ENCODE data around the gene TASOR2. TPM values are rescaled to one million over a fixed set of nuclear protein-coding genes. Genes with fewer than 3 reads are reported as not detected.
A peak's percentile ranks its signal among the peaks of the same experiment; 100 is the strongest.

The TASOR2 gene
- total RNA-seq, 2 experiments from 2014 or later, result 41.8 to 43.8 TPM

DNA sequence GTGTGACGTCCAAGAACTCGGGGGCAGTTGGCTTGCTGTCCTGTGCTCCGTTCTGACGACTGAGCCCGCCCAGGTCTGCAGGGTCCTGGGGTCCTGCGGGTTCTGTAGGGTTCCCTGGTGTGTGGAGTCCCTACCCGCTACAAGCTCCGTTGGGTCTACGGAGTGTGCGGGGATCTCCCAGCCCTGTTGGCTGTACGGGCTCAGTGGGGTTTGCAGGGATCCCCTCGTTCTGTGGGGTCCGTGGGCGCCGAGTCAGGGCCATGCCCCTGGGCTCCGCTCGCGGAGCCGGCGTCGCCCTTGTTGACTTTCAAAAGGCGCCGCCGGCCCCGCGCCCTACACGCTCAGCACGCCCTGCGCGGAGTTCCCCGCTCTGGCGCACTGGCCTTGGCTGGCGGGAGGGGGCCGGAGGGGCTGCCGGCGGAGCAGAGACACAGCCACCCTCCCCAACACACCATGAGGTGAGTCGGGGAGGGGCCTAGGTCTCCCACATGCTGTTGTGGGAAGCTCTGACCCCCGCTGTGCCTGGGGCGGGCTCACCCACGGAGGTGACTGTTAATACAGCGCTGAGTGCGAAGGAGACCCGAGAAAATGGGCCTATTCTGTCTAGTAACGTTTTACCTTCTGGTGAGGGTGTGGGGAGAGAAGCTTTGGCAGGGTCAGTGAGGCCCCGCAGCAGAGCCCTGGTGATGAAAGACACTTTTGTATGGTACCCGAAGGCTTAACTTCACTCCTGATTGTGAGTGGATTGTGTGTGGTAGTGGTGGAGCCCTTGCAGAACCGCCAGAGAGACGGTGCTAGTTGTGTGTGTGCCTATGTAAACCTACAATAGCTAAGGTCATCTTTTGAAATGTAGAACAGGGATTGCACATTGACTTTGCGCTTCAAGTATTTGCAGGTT, 8.1 kb downstream of the TASOR2 start:
- ChIA-PET POLR2A (interaction anchor here (0.6 to 1.2 kb wide), 5 partner anchors 9 to 121 kb away, joined by 3 to 6 read pairs (median 3); partner anchors contain the start of genes GDI2 and TASOR2), CTCF (interaction anchor here (0.9 to 1.5 kb wide), 2 partner anchors 24 to 37 kb away, joined by 3 read pairs; no protein-coding TSS in a partner anchor)
- Mint-ChIP-seq H3K27ac (peak overlapping the region; percentile 75), H3K4me3 (peak overlapping the region; percentile 74), H3K36me3 (peaks cover 1% of the 10 kb centered on the region), H3K4me1 (ENCODE audit: low read depth) (peaks cover 66% of the 10 kb centered on the region), H3K27me3 (no peaks in the 10 kb centered on the region), H3K9me3 (no peaks in the 10 kb centered on the region)
- peak; percentile 76 for DNase-seq
- intact Hi-C loops (cut with micrococcal nuclease), result no loop called here

DNA sequence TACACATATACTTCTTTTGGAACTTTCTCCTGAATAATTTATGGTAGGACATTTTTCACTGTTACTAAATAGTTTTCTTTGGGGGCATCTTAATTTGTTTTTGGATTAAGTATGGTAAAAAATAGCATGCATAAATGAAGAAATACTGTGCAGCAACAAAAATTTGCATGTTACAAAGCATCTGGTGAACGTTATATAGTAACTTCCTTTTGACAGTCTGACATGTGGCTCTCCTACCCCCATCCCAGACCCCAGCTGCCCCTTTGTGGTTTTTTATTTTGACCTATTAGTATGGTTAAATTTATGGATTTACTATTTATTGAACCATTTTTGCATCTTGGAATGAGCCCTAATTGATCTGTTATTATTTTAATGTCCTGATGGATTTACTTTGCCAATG, 9.9 kb downstream of the TASOR2 start:
- H3K27ac Mint-ChIP-seq, result no peak overlapping the region
- intact Hi-C loops (cut with micrococcal nuclease), result no loop called here
- H3K36me3 Mint-ChIP-seq, result no peaks in the 10 kb centered on the region
- DNase-seq, result no peak
- H3K9me3 Mint-ChIP-seq, result no peaks in the 10 kb centered on the region
- H3K27me3 Mint-ChIP-seq, result no peaks in the 10 kb centered on the region
- H3K4me3 Mint-ChIP-seq, result no peak overlapping the region
- ChIA-PET CTCF (interaction anchor here (1.2 kb wide), 1 partner anchor 65 kb away, joined by 7 read pairs; no protein-coding TSS in a partner anchor), POLR2A (no interaction called here)
- peaks cover 61% of the 10 kb centered on the region for H3K4me1 Mint-ChIP-seq (ENCODE audit: low read depth)

DNA sequence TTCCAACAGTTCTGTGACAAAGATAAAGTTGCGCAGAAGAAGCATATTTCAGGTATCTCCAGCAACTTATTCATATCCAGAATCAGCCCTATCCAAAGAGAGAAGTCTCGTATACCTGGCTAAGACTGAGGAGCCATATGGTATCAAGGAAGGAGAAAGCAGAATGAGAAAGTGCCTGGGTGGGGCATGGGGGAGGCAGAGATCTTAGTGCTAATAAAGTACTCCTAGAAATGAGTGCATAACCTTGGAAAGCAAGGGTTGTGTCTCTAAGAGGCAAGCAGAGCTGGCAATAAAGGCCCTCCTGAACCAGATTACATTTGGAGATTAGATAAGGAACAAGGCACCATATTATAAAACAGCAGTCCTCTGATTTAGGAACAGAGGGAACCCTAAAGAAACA, 12.7 kb downstream of the TASOR2 start:
- no peaks in the 10 kb centered on the region for H3K9me3 Mint-ChIP-seq
- no peaks in the 10 kb centered on the region for H3K27me3 Mint-ChIP-seq
- no peak overlapping the region for H3K4me3 Mint-ChIP-seq
- intact Hi-C loops (cut with micrococcal nuclease), result no loop called here
- CTCF ChIA-PET, result no interaction called here
- H3K36me3 Mint-ChIP-seq, result no peaks in the 10 kb centered on the region
- DNase-seq, result no peak
- POLR2A ChIA-PET, result no interaction called here
- no peak overlapping the region for H3K27ac Mint-ChIP-seq
- H3K4me1 Mint-ChIP-seq (ENCODE audit: low read depth), result peaks cover 48% of the 10 kb centered on the region

DNA sequence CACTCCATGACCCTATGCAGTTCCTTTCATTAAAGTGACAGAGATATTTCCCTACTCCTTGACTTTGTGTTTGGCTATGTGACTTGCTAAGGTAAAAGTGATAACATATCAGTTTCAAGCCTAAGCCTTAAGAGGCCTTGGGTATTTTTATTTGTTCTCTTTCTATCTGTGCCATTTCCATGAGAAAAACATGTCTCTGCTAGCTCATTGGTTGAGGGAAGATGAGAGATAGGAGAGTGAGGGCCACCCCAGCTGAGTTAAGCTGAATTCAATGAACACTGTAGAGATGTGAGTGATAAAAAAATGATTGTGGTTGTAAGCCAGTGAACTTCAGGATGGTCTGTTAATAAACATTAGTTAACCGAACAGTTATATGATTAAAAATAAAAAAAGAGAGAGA, 13.4 kb downstream of the TASOR2 start:
- no peak overlapping the region for H3K4me3 Mint-ChIP-seq
- no peaks in the 10 kb centered on the region for H3K36me3 Mint-ChIP-seq
- POLR2A ChIA-PET, result no interaction called here
- H3K27me3 Mint-ChIP-seq, result no peaks in the 10 kb centered on the region
- intact Hi-C loops (cut with micrococcal nuclease), result no loop called here
- peaks cover 48% of the 10 kb centered on the region for H3K4me1 Mint-ChIP-seq (ENCODE audit: low read depth)
- H3K27ac Mint-ChIP-seq, result no peak overlapping the region
- CTCF ChIA-PET, result no interaction called here
- no peaks in the 10 kb centered on the region for H3K9me3 Mint-ChIP-seq
- DNase-seq, result no peak

DNA sequence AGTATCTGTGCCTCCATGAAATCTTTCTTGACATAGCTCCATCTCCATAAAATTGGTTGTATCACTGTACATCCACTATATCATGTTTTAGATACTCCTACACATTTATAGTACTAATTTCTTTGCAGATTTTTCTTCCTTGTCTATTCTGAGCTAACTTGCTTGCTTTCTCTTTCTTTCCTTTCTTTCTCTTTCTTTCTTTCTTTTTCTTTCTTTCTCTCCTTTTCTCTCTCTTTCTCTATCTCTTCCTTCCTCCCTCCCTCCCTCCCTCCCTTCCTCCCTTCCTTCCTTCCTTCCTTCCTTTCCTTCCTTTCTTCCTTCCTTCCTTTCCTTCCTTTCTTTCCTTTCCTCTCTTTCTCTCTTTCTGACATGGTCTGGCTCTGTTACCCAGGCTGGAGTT, 23.7 kb downstream of the TASOR2 start:
- ChIA-PET POLR2A (no interaction called here), CTCF (no interaction called here)
- intact Hi-C loops (cut with micrococcal nuclease), result no loop called here
- Mint-ChIP-seq H3K4me3 (no peak overlapping the region), H3K4me1 (ENCODE audit: low read depth) (peaks cover 67% of the 10 kb centered on the region), H3K36me3 (no peaks in the 10 kb centered on the region), H3K9me3 (no peaks in the 10 kb centered on the region), H3K27me3 (no peaks in the 10 kb centered on the region), H3K27ac (no peak overlapping the region)
- no peak for DNase-seq

DNA sequence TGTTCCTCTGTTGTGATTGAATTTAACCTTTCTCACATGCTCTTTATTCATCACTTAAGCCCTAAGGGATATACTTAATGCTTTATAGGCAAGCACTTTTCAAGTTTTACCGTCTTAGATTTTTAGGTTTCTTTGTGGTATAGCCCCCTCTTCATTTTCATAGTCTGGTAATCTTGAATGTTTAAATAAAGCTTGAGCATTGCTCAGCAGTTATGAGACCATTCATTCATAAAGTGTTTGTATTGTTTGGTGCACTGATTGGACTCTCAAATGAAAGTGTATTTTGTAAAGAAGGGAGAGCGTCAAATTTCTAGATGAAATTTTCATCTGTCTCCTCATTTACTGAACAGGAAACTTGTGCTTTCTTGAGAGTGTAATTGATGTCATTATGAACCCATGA, 25.2 kb downstream of the TASOR2 start:
- POLR2A ChIA-PET, result no interaction called here
- no peak overlapping the region for H3K27ac Mint-ChIP-seq
- no peak for DNase-seq
- peaks cover 64% of the 10 kb centered on the region for H3K4me1 Mint-ChIP-seq (ENCODE audit: low read depth)
- intact Hi-C loops (cut with micrococcal nuclease), result loop anchor here (2.0 kb wide), 2 partner anchors 21 to 25 kb away; partner anchors contain the start of gene TASOR2
- no peaks in the 10 kb centered on the region for H3K27me3 Mint-ChIP-seq
- CTCF ChIA-PET, result interaction anchor here (0.8 to 1.3 kb wide), 3 partner anchors 21 to 80 kb away, joined by 3 to 7 read pairs (median 3); no protein-coding TSS in a partner anchor
- no peak overlapping the region for H3K4me3 Mint-ChIP-seq
- no peaks in the 10 kb centered on the region for H3K9me3 Mint-ChIP-seq
- H3K36me3 Mint-ChIP-seq, result no peaks in the 10 kb centered on the region

DNA sequence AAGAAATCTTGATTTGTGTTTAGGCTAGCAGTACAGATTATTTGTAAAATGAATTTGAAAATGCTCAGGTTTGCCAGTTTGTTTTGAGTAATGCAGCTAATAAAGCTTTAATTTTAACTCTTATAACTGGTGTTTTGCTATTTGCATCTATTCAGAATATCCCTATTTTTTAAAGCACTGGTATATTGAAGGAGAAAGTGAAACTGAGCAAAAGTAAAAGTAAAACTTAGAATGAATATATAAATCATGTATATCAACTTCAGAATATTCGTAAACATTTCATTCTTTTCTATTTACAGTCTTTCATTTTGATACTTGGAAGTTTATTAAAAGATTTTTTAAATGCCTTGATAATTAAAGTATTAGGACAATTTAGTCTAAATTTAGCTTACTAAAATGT, 26.2 kb downstream of the TASOR2 start:
- DNase-seq, result no peak
- Mint-ChIP-seq H3K4me3 (no peak overlapping the region), H3K27ac (no peak overlapping the region), H3K4me1 (ENCODE audit: low read depth) (peaks cover 58% of the 10 kb centered on the region), H3K27me3 (no peaks in the 10 kb centered on the region), H3K36me3 (no peaks in the 10 kb centered on the region), H3K9me3 (no peaks in the 10 kb centered on the region)
- ChIA-PET CTCF (interaction anchor here (0.7 to 1.3 kb wide), 3 partner anchors 22 to 267 kb away, joined by 3 to 7 read pairs (median 3); no protein-coding TSS in a partner anchor), POLR2A (no interaction called here)
- intact Hi-C loops (cut with micrococcal nuclease), result loop anchor here (2.0 kb wide), 2 partner anchors 20 to 26 kb away; partner anchors contain the start of gene TASOR2

DNA sequence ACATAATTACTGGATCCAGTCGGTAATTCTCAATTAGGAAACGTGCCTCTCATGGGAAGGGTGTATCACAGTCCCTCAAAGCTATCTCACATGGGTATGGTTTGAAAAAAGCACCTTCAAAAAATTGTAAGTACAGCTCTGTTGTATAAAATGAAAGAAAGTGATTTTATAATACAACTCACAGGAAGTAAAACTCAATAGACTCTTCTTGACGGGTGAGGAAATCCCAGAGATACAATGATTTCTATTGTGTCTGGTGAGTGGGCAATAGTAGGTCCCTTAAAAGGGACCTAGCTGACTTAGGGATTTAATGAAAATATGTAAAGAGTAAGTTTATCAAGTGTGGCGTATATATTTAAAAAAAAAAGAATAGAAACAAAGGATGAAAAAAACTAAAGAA, 27.0 kb downstream of the TASOR2 start:
- no peaks in the 10 kb centered on the region for H3K9me3 Mint-ChIP-seq
- H3K4me1 Mint-ChIP-seq (ENCODE audit: low read depth), result peaks cover 53% of the 10 kb centered on the region
- no peaks in the 10 kb centered on the region for H3K36me3 Mint-ChIP-seq
- ChIA-PET POLR2A (interaction anchor here (0.7 kb wide), 1 partner anchor 177 kb away, joined by 3 read pairs; no protein-coding TSS in a partner anchor), CTCF (interaction anchor here (0.8 to 1.4 kb wide), 2 partner anchors 62 to 82 kb away, joined by 3 read pairs; no protein-coding TSS in a partner anchor)
- H3K27ac Mint-ChIP-seq, result no peak overlapping the region
- peak overlapping the region; percentile 47 for H3K4me3 Mint-ChIP-seq
- intact Hi-C loops (cut with micrococcal nuclease), result loop anchor here (2.0 kb wide), 2 partner anchors 19 to 27 kb away; partner anchors contain the start of gene TASOR2
- H3K27me3 Mint-ChIP-seq, result no peaks in the 10 kb centered on the region
- DNase-seq, result no peak

DNA sequence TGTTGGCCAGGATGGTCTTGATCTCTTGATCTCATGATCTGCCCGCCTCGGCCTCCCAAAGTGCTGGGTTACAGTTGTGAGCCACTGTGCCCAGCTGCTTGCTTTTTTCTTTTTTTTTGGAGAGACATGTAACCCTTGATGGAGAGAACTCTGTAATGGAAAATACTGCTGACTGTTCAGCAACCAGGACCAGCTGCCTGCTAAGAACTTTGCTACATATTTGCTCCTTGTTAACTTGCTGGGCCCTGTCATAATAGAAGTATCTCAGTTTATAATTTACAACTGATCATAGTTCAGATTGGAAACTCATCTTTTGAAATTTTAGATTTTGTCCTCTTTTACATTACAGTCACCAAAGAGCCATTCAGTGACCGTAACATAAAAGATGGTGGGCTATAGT, 34.9 kb downstream of the TASOR2 start:
- no peak overlapping the region for H3K27ac Mint-ChIP-seq
- DNase-seq, result no peak
- ChIA-PET POLR2A (no interaction called here), CTCF (no interaction called here)
- H3K36me3 Mint-ChIP-seq, result peaks cover 15% of the 10 kb centered on the region
- H3K4me1 Mint-ChIP-seq (ENCODE audit: low read depth), result peaks cover 32% of the 10 kb centered on the region
- no peaks in the 10 kb centered on the region for H3K27me3 Mint-ChIP-seq
- H3K9me3 Mint-ChIP-seq, result no peaks in the 10 kb centered on the region
- H3K4me3 Mint-ChIP-seq, result no peak overlapping the region
- intact Hi-C loops (cut with micrococcal nuclease), result no loop called here

DNA sequence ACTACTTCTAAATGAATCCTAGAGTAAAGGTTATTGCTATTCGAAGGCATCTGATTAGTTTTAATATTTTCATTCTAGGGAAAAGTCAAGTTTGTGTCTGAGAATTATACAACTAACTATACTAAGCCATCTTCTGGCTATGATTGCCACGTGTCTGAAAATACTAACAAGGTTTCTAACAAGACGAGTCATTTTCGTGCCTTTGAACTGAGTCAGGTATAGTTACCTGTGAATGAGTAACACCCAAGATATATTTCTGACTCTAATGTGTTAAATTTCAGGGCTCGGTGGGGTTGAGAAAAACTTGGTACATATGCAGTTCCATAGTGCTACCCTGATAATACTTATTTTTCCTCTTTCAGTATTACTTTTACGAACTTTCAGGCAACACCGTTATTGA, 35.5 kb downstream of the TASOR2 start:
- intact Hi-C loops (cut with micrococcal nuclease), result no loop called here
- Mint-ChIP-seq H3K36me3 (peaks cover 19% of the 10 kb centered on the region), H3K4me3 (no peak overlapping the region), H3K27ac (no peak overlapping the region), H3K27me3 (no peaks in the 10 kb centered on the region), H3K9me3 (no peaks in the 10 kb centered on the region), H3K4me1 (ENCODE audit: low read depth) (peaks cover 29% of the 10 kb centered on the region)
- ChIA-PET POLR2A (interaction anchor here (0.6 kb wide), 1 partner anchor 1814 kb away, joined by 3 read pairs; no protein-coding TSS in a partner anchor), CTCF (no interaction called here)
- DNase-seq, result no peak

DNA sequence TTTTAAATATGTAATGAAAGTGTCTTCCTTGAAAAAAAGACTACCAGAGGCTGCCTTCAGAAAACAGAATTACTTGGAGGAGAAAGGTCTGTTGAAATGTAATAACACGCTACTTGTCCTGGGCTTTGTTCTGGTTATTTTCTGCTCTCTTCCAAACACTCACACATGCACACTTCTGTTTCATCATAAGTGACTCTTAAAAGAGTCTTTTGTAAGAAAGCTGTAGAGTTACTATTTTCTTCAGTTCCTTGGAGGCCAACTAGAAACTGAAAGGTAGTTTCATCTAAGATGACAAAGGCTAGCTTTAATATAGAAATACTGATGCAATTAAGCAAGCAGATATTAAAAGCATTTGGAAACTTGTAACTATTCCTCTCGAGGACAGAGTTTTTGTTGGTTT, 39.1 kb downstream of the TASOR2 start:
- Mint-ChIP-seq H3K4me1 (ENCODE audit: low read depth) (peaks cover 20% of the 10 kb centered on the region), H3K27ac (peak overlapping the region; percentile 15), H3K4me3 (no peak overlapping the region), H3K27me3 (no peaks in the 10 kb centered on the region), H3K9me3 (no peaks in the 10 kb centered on the region), H3K36me3 (peaks cover 32% of the 10 kb centered on the region)
- POLR2A ChIA-PET, result no interaction called here
- no peak for DNase-seq
- intact Hi-C loops (cut with micrococcal nuclease), result no loop called here
- CTCF ChIA-PET, result no interaction called here

DNA sequence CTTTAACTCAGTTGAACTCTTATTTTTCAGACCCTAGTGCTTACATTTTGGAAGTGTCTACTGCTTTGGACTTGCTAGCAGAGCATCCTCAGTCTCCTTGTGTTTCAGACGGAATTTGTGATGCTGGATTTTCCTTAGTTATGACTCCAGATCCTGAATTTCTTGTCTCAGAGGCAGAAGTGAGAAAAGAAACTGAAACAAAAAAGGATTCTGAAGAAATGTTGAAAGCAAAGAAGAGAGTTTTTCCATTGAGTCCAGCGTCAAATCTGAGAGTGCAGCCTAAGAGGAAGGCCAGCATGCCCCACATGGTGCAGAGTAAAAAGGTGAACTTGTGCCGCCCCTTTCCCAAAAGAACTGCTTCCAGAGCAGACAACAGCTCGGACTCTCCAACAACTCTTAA, 46.1 kb downstream of the TASOR2 start:
- Mint-ChIP-seq H3K9me3 (no peaks in the 10 kb centered on the region), H3K36me3 (peaks cover 53% of the 10 kb centered on the region), H3K4me1 (ENCODE audit: low read depth) (peaks cover 24% of the 10 kb centered on the region), H3K27ac (peak overlapping the region; percentile 36), H3K27me3 (no peaks in the 10 kb centered on the region), H3K4me3 (no peak overlapping the region)
- intact Hi-C loops (cut with micrococcal nuclease), result loop anchor here (2.0 to 5.0 kb wide), 2 partner anchors 20 to 43 kb away; no protein-coding TSS in a partner anchor
- CTCF ChIA-PET, result no interaction called here
- no peak for DNase-seq
- POLR2A ChIA-PET, result no interaction called here
